Heart left ventricle (tissue), 16 donors: ENCODE measurements around the gene IFIT3. TPM values are rescaled to one million over a fixed set of nuclear protein-coding genes. Genes with fewer than 3 reads are reported as not detected.
A peak's percentile ranks its signal among the peaks of the same experiment; 100 is the strongest.

Experiments used
- ATAC-seq, 4 donors: fragments of 200-7000 bp; cut with Tn5 transposase; one replicate each; pipeline ENCODE4 v1.9.1; 2020 to 2022; ENCODE audit warnings: moderate library complexity in 4 of 4, mild to moderate bottlenecking in 3 of 4, moderate number of reproducible peaks in 1 of 4
- DNase-seq, 5 donors: peaks; one replicate each; pipeline ENCODE4 v3.0.0-alpha.2; 2020
- H3K27ac ChIP-seq, 12 donors: fragments of 200-600 bp; sonication (generic) in 4 of 12; one replicate each; pipeline versions ENCODE4 v1.5.0 to v1.8.0; 2016 to 2022; ENCODE audit warnings: mild to moderate bottlenecking in 2 of 12
- H3K27me3 ChIP-seq, 9 donors: fragments of 200-600 bp; sonication (generic) in 2 of 9; one replicate each; pipeline versions ENCODE4 v1.5.1 to v1.8.0; 2016 to 2022; ENCODE audit warnings: mild to moderate bottlenecking in 3 of 9
- H3K36me3 ChIP-seq, 9 donors: fragments of 200-600 bp; sonication (generic) in 2 of 9; one replicate each; pipeline versions ENCODE4 v1.5.0 to v1.8.0; 2018 to 2022; ENCODE audit warnings: mild to moderate bottlenecking in 2 of 9
- H3K4me1 ChIP-seq, 12 donors: fragments of 200-600 bp; sonication (generic) in 4 of 12; one replicate each; pipeline versions ENCODE4 v1.5.0 to v1.8.0; 2016 to 2022; ENCODE audit warnings: mild to moderate bottlenecking in 3 of 12
- H3K4me3 ChIP-seq, 12 donors: fragments of 200-600 bp; sonication (generic) in 4 of 12; one replicate each; pipeline versions ENCODE4 v1.5.0 to v1.8.0; 2017 to 2022; ENCODE audit warnings: mild to moderate bottlenecking in 9 of 12, moderate library complexity in 4 of 12
- H3K9me3 ChIP-seq, 12 donors: fragments of 200-600 bp; sonication (generic) in 4 of 12; one replicate each; pipeline versions ENCODE4 v1.5.0 to v1.8.0; 2016 to 2022; ENCODE audit warnings: mild to moderate bottlenecking in 1 of 12
- CTCF ChIP-seq, 12 donors: fragments of 200-600 bp; sonication (generic) in 4 of 12; IDR thresholded peaks; one replicate each; pipeline versions ENCODE4 v1.5.0 to v1.8.0; 2018 to 2022; ENCODE audit warnings: antibody characterized with exemption in 12 of 12, mild to moderate bottlenecking in 5 of 12
- POLR2A ChIP-seq, 2 donors: fragments of 450-650 bp; IDR thresholded peaks; one replicate each; pipeline ENCODE4 v1.6.1; 2017; ENCODE audit warnings: antibody characterized with exemption in 2 of 2, mild to moderate bottlenecking in 2 of 2, moderate library complexity in 2 of 2
- WGBS, 4 donors: extraction: QIAGEN DNeasy Blood & Tissue Kit in 2 of 4; methylation state at CpG; one replicate each; pipeline versions ENCODE4 v1.1.5 to v1.1.7; 2013 to 2018; 5-methylcytosine and 5-hydroxymethylcytosine counted together
- intact Hi-C, 10 donors: fragments of 100-400 bp; cut with DNase I; formaldehyde crosslinking; loops; one replicate each; pipeline versions ENCODE4 v1.11.1 to v1.14.2; 2022
- polyA plus RNA-seq, 2 donors: library from polyadenylated mRNA; stranded (reverse); fragments of 200-250 nt; gene quantifications; one replicate each; pipeline ENCODE4 v1.2.3, GENCODE V29; 2013
- total RNA-seq, 9 donors: library from RNA; depleted of rRNA in 2 of 9; stranded (reverse); fragments of >200 nt in 2 of 9; fragmentation: NEBNext Ultra II Directional in 3 of 9; extraction: Animal tissue kit (Norgen Biotek cat#: 25700) in 3 of 9; gene quantifications; one replicate each; pipeline versions ENCODE4 v1.1.0 to v1.2.4, GENCODE V29; 2016 to 2023
- donor health status: ischemic (EF 13 %, LVEDD 7.1; RV severe dilation, severe dysfunction).
- donor health status: healthy with polysubstance abuse.
- donor health status: DM: no; HTN: yes; CAD: no.
- donor health status: DM: no; HTN: no; CAD: no.
- donor health status: ischemic (EF 25% LVEDD 6.9; RV normal size, moderate dysfunction).
- donor health status: ischemic (EF 25% LVEDD 5.7; RV mildly dilated, moderate dysfunction).
- donor health status: healthy.
- donor health status: DM: yes; HTN: yes; CAD: no.
- donor health status: ischemic (EF 35%, LVEDD 5.7; RV mildly dilated, moderate dysfunction).
- donor health status: nonischemic (EF 11% LVEDD 7.7; RV severe dilation, severe dysfunction).
- donor health status: DM: yes; HTN: yes; CAD: no.
- donor health status: PGD.
- donor health status: ischemic (EF 29% LVEDD 5.4; RV normal size, mild dysfunction).
- donor health status: nonischemic (EF 23%, LVEDD 6.1; RV moderate dilation, normal function).

The IFIT3 gene
- total and polyA plus RNA-seq, 11 donors = 4.4 to 107 (median 9.0) TPM

DNA sequence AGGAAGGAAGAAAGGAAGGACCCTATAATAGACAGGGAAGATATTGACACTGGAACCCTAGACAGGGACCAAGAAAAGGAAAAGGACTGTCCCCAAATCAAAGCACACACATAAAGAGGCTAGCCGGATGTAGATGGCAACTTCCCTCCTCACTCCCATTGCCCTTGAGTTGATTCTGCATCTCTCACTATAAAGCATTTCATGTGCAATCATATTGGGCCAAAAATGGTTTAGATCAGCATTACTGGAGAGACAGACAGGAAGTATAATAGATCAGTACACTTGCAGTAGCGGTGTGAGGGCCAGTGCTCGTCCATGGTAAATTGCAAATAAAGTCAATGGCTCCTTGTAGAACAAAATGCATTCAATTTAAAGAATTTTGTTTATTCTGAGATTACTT is 8.4 kb downstream of the IFIT3 start:
- no peak for TF ChIP-seq POLR2A (IDR thresholded peaks at IDR 0.05)
- no peak for TF ChIP-seq CTCF (IDR thresholded peaks at IDR 0.05)
- Histone ChIP-seq H3K4me1 (peaks cover 0 to 65% (median 30%) of the 10 kb centered on the region in 12 donors), H3K36me3 (peaks cover 0 to 48% (median 40%) of the 10 kb centered on the region in 9 donors), H3K9me3 (no peaks in the 10 kb centered on the region), H3K4me3 (no peak overlapping the region), H3K27ac (no peak overlapping the region), H3K27me3 (no peaks in the 10 kb centered on the region)
- ATAC-seq (peak in 1 of 4 donors; percentile 35), DNase-seq (no peak)
- intact Hi-C loops = no loop called here
- 73 to 81% (median 75%) methylated on average over 3 of the region's 3 CpGs for WGBS, 4 donors

DNA sequence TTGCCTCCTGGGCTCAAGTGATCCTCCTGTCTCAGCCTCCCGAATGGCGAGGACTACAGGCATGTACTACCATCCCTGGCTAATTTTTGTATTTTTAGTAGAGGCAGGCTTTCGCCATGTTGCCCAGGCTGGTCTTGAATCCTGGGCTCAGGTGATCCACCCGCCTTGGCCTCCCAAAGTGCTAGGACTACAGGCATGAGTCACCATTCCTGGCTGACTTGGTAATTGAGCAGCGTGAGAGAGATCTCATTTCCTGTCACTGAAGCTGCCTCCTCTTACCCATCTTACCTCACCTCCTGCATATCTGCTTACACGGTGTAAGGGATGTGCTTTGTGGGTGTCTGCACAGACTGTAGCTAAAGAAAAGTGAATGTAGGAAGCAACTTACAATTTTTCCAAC is 9.7 kb downstream of the IFIT3 start:
- intact Hi-C loops = no loop called here
- Histone ChIP-seq H3K27me3 (no peaks in the 10 kb centered on the region), H3K27ac (no peak overlapping the region), H3K4me3 (no peak overlapping the region), H3K9me3 (no peaks in the 10 kb centered on the region), H3K36me3 (peaks cover 0 to 59% (median 40%) of the 10 kb centered on the region in 9 donors), H3K4me1 (peaks cover 0 to 65% (median 35%) of the 10 kb centered on the region in 12 donors)
- no peak for TF ChIP-seq CTCF (IDR thresholded peaks at IDR 0.05)
- no peak for TF ChIP-seq POLR2A (IDR thresholded peaks at IDR 0.05)
- DNase-seq = peak in 1 of 5 donors; percentile 40
- 77 to 84% (median 80%) methylated on average over 6 of the region's 6 CpGs for WGBS, 4 donors
- ATAC-seq = peak in 1 of 4 donors; percentile 31

- Histone ChIP-seq H3K4me1 (peaks cover 0 to 60% (median 28%) of the 10 kb centered on the region in 12 donors), H3K4me3 (no peak overlapping the region), H3K36me3 (peaks cover 0 to 59% (median 40%) of the 10 kb centered on the region in 9 donors), H3K27me3 (no peaks in the 10 kb centered on the region), H3K9me3 (no peaks in the 10 kb centered on the region), H3K27ac (no peak overlapping the region)
- 88 to 98% (median 95%) methylated on average over 3 of the region's 3 CpGs for WGBS, 4 donors
- ATAC-seq (no peak), DNase-seq (no peak)
- TF ChIP-seq CTCF (IDR thresholded peaks at IDR 0.05) = no peak
- TF ChIP-seq POLR2A (IDR thresholded peaks at IDR 0.05) = no peak
- intact Hi-C loops = no loop called here
These were observed 10.9 kb downstream of the IFIT3 start for GRCh38 chr10:89338713-89339112.

DNA sequence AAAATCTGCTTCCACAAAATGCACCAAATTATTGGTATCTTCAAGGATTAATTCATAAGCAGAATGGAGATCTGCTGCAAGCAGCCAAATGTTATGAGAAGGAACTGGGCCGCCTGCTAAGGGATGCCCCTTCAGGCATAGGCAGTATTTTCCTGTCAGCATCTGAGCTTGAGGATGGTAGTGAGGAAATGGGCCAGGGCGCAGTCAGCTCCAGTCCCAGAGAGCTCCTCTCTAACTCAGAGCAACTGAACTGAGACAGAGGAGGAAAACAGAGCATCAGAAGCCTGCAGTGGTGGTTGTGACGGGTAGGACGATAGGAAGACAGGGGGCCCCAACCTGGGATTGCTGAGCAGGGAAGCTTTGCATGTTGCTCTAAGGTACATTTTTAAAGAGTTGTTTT is 12.1 kb downstream of the IFIT3 start:
- H3K9me3 ChIP-seq = no peaks in the 10 kb centered on the region
- WGBS, 4 donors = 90 to 100% (median 95%) methylated on average over 3 to 4 of the region's 4 CpGs
- no peak overlapping the region for H3K4me3 ChIP-seq
- H3K27me3 ChIP-seq = no peaks in the 10 kb centered on the region
- intact Hi-C loops = no loop called here
- H3K27ac ChIP-seq = no peak overlapping the region
- DNase-seq (no peak), ATAC-seq (no peak)
- no peak for TF ChIP-seq POLR2A (IDR thresholded peaks at IDR 0.05)
- no peak for TF ChIP-seq CTCF (IDR thresholded peaks at IDR 0.05)
- H3K36me3 ChIP-seq = peaks cover 0 to 59% (median 40%) of the 10 kb centered on the region in 9 donors
- H3K4me1 ChIP-seq = peaks cover 0 to 50% (median 21%) of the 10 kb centered on the region in 12 donors
